Measurements from ENCODE around the gene PSMA4. TPM values are rescaled to one million over a fixed set of nuclear protein-coding genes. Genes with fewer than 3 reads are reported as not detected.

The PSMA4 gene
- polyA plus RNA-seq, 1 of the 3 experiments (the other 2 are of a cell fraction): 212 TPM

DNA sequence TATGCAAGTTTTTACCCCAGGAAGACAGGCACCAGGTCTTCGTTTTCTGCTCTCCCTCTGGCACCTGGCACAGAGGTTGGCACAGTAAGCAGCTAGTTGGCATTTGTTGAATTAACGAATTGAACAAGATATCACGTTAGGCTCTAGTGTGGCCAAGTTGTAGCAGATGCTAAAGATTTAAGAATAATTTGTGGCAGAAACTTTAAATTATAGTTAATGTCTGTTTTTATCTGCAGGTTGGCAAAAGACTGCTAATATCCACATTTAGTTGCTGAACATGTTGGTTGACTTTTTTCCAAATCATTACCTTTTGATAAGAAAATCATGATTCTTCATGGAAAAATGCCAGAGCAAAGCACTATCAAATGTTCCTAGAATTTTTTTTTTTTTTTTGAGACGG lies 33.2 kb downstream of the PSMA4 start:
- H3K36me3 ChIP-seq (replicated peaks in 1 of 2; ENCODE audit: control insufficient read depth in 1 of 2, insufficient read depth in 2 of 2, low read length in 1 of 2): no peaks in the 10 kb centered on the region
- H3K27ac ChIP-seq (ENCODE audit: low read depth in 2 of 2, low read length in 1 of 2): no peak overlapping the region
- H3K4me3 ChIP-seq (ENCODE audit: low read depth in 2 of 2, low read length in 1 of 2): no peak overlapping the region
- no peaks in the 10 kb centered on the region for H3K27me3 ChIP-seq (ENCODE audit: insufficient read depth)
- H3K9ac ChIP-seq: no peak overlapping the region
- peaks cover 0 to 2% of the 10 kb centered on the region in 2 experiments; a peak in 2 of 4 replicates for H3K4me1 ChIP-seq (ENCODE audit: control insufficient read depth in 1 of 2, insufficient read depth in 2 of 2, low read depth in 1 of 2, low read length in 1 of 2)
- H3F3A ChIP-seq (replicated peaks; ENCODE audit: insufficient read depth): peaks cover 3% of the 10 kb centered on the region
- H4K20me1 ChIP-seq (ENCODE audit: insufficient read depth): no peaks in the 10 kb centered on the region
- ChIA-PET CTCF (no interaction called here), POLR2A (no interaction called here)
- no peaks in the 10 kb centered on the region for H3K9me3 ChIP-seq
- no peak for TF ChIP-seq RCOR1 (IDR thresholded peaks at IDR 0.05; ENCODE audit: low read length)
- TF ChIP-seq EP300 (IDR thresholded peaks at IDR 0.05; ENCODE audit: borderline replicate concordance in 1 of 2, low read depth in 1 of 2, low read length in 1 of 2): no peak
- TF ChIP-seq, protein P1, sequence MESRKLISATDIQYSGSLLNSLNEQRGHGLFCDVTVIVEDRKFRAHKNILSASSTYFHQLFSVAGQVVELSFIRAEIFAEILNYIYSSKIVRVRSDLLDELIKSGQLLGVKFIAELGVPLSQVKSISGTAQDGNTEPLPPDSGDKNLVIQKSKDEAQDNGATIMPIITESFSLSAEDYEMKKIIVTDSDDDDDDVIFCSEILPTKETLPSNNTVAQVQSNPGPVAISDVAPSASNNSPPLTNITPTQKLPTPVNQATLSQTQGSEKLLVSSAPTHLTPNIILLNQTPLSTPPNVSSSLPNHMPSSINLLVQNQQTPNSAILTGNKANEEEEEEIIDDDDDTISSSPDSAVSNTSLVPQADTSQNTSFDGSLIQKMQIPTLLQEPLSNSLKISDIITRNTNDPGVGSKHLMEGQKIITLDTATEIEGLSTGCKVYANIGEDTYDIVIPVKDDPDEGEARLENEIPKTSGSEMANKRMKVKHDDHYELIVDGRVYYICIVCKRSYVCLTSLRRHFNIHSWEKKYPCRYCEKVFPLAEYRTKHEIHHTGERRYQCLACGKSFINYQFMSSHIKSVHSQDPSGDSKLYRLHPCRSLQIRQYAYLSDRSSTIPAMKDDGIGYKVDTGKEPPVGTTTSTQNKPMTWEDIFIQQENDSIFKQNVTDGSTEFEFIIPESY (IDR thresholded peaks at IDR 0.05; ENCODE audit: borderline replicate concordance, low read depth): no peak
- TF ChIP-seq MXI1 (IDR thresholded peaks at IDR 0.05; ENCODE audit: low read depth, low read length): no peak
- TF ChIP-seq, protein P2, sequence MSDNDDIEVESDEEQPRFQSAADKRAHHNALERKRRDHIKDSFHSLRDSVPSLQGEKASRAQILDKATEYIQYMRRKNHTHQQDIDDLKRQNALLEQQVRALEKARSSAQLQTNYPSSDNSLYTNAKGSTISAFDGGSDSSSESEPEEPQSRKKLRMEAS (IDR thresholded peaks at IDR 0.05; ENCODE audit: low read depth): no peak
- TF ChIP-seq RFX5 (IDR thresholded peaks at IDR 0.05; ENCODE audit: low read length): no peak
- no peak for TF ChIP-seq EZH2phosphoT487 (IDR thresholded peaks at IDR 0.05; ENCODE audit: borderline replicate concordance, low read depth)
- TF ChIP-seq JUND (IDR thresholded peaks at IDR 0.05): no peak
- no peak for TF ChIP-seq SIN3A (IDR thresholded peaks at IDR 0.05; ENCODE audit: borderline replicate concordance, low read depth, low read length)
- TF ChIP-seq RXRA (IDR thresholded peaks at IDR 0.05; ENCODE audit: borderline replicate concordance, low read depth): no peak
- no peaks in the 10 kb centered on the region for H3K9me2 ChIP-seq
- no peak for DNase-seq
- H3K79me2 ChIP-seq (ENCODE audit: insufficient read depth): peaks cover 19% of the 10 kb centered on the region
- H3K4me2 ChIP-seq: no peak overlapping the region
- 73% methylated on average over 4 of the region's 4 CpGs for WGBS (ENCODE audit: low lambda C conversion rate)
- H2AFZ ChIP-seq (ENCODE audit: low read depth): no peak overlapping the region

- H2AFZ ChIP-seq (ENCODE audit: low read depth): no peak overlapping the region
- H3K9me3 ChIP-seq: no peaks in the 10 kb centered on the region
- ChIA-PET POLR2A (no interaction called here), CTCF (interaction anchor here (1.2 kb wide), 1 partner anchor 19 kb away, joined by 3 read pairs; no protein-coding TSS in a partner anchor)
- no peaks in the 10 kb centered on the region for H4K20me1 ChIP-seq (ENCODE audit: insufficient read depth)
- peaks cover 0 to 2% of the 10 kb centered on the region in 2 experiments; a peak in 1 of 4 replicates for H3K4me1 ChIP-seq (ENCODE audit: control insufficient read depth in 1 of 2, insufficient read depth in 2 of 2, low read depth in 1 of 2, low read length in 1 of 2)
- peaks cover 3% of the 10 kb centered on the region for H3F3A ChIP-seq (replicated peaks; ENCODE audit: insufficient read depth)
- H3K9me2 ChIP-seq: no peaks in the 10 kb centered on the region
- no peak overlapping the region for H3K9ac ChIP-seq
- DNase-seq: no peak
- WGBS (ENCODE audit: low lambda C conversion rate): 90% methylated on average over 1 of the region's 1 CpG
- no peaks in the 10 kb centered on the region for H3K27me3 ChIP-seq (ENCODE audit: insufficient read depth)
- H3K79me2 ChIP-seq (ENCODE audit: insufficient read depth): peaks cover 6% of the 10 kb centered on the region
- no peak overlapping the region for H3K4me2 ChIP-seq
- H3K36me3 ChIP-seq (replicated peaks in 1 of 2; ENCODE audit: control insufficient read depth in 1 of 2, insufficient read depth in 2 of 2, low read length in 1 of 2): no peaks in the 10 kb centered on the region
- H3K4me3 ChIP-seq (ENCODE audit: low read depth in 2 of 2, low read length in 1 of 2): no peak overlapping the region
- no peak overlapping the region for H3K27ac ChIP-seq (ENCODE audit: low read depth in 2 of 2, low read length in 1 of 2)
- TF ChIP-seq RCOR1 (IDR thresholded peaks at IDR 0.05; ENCODE audit: low read length) (no peak), YY1 (IDR thresholded peaks at IDR 0.05; ENCODE audit: low read depth) (no peak), GABPA (IDR thresholded peaks at IDR 0.05; ENCODE audit: low read depth) (no peak), TAF1 (IDR thresholded peaks at IDR 0.05; ENCODE audit: borderline replicate concordance, low read depth, low read length) (no peak), IRF3 (IDR thresholded peaks at IDR 0.05; ENCODE audit: low read depth, low read length) (no peak), CTCF (IDR thresholded peaks at IDR 0.05) (no peak), POLR2AphosphoS5 (IDR thresholded peaks at IDR 0.05; ENCODE audit: low read depth, low read length) (no peak), JUND (IDR thresholded peaks at IDR 0.05) (no peak)
- TF ChIP-seq, protein P3, sequence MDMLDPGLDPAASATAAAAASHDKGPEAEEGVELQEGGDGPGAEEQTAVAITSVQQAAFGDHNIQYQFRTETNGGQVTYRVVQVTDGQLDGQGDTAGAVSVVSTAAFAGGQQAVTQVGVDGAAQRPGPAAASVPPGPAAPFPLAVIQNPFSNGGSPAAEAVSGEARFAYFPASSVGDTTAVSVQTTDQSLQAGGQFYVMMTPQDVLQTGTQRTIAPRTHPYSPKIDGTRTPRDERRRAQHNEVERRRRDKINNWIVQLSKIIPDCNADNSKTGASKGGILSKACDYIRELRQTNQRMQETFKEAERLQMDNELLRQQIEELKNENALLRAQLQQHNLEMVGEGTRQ (IDR thresholded peaks at IDR 0.05; ENCODE audit: borderline replicate concordance, low read depth, low read length): no peak
Measured at GRCh38 chr15:78574944-78575343, 34.7 kb downstream of the PSMA4 start.

Data from SK-N-SH (cell line).